SK-N-SH treated with all-trans-retinoic acid at 6 μM for 48 hours (cell line): ENCODE results near the gene EPHB3.

Source experiments
- ARNTL ChIP-seq: fragments of 450-650 bp; formaldehyde crosslinking; IDR thresholded peaks from 2 replicates; pipeline ENCODE4 v1.5.0; 2020; ENCODE audit warnings: low read depth, mild to moderate bottlenecking, moderate library complexity, borderline replicate concordance
- BACH2 ChIP-seq: fragments of 250-450 bp; sonication (Bioruptor Pico); IDR thresholded peaks from 2 replicates; pipeline ENCODE4 v1.9.0; 2021; ENCODE audit warnings: mild to moderate bottlenecking, borderline replicate concordance
- OSR1 ChIP-seq: fragments of 250-450 bp; sonication (Bioruptor Pico); IDR thresholded peaks from 2 replicates; pipeline ENCODE4 v1.8.0; 2022; ENCODE audit warnings: moderate library complexity, mild to moderate bottlenecking, inconsistent platforms
- RARB ChIP-seq: fragments of 250-450 bp; sonication (Bioruptor Pico); IDR thresholded peaks from 2 replicates; pipeline ENCODE4 v1.8.0; 2021; ENCODE audit warnings: mild to moderate bottlenecking, moderate library complexity
- ZC3H10 ChIP-seq: fragments of 250-450 bp; sonication (Bioruptor Pico); IDR thresholded peaks from 2 replicates; pipeline ENCODE4 v1.5.1; 2021; ENCODE audit warnings: mild to moderate bottlenecking, moderate library complexity
- ZNF8 ChIP-seq: fragments of 450-650 bp; formaldehyde crosslinking; IDR thresholded peaks from 2 replicates; pipeline ENCODE4 v1.5.0; 2020; ENCODE audit warnings: mild to moderate bottlenecking, moderate library complexity
- TF ChIP-seq, protein P1 (sequence below): fragments of 250-450 bp; sonication (Bioruptor Pico); IDR thresholded peaks from 2 replicates; pipeline ENCODE4 v1.8.0; 2021; ENCODE audit warnings: low read depth, mild to moderate bottlenecking, moderate library complexity, borderline replicate concordance
- TF ChIP-seq, protein P2 (sequence below): fragments of 250-450 bp; sonication (Bioruptor Pico); IDR thresholded peaks from 2 replicates; pipeline ENCODE4 v1.8.0; 2020; ENCODE audit warnings: mild to moderate bottlenecking, moderate library complexity, borderline replicate concordance

GRCh38 chr3:184610245-184610871 lies 48.8 kb downstream of the EPHB3 start:
- TF ChIP-seq, protein P1, sequence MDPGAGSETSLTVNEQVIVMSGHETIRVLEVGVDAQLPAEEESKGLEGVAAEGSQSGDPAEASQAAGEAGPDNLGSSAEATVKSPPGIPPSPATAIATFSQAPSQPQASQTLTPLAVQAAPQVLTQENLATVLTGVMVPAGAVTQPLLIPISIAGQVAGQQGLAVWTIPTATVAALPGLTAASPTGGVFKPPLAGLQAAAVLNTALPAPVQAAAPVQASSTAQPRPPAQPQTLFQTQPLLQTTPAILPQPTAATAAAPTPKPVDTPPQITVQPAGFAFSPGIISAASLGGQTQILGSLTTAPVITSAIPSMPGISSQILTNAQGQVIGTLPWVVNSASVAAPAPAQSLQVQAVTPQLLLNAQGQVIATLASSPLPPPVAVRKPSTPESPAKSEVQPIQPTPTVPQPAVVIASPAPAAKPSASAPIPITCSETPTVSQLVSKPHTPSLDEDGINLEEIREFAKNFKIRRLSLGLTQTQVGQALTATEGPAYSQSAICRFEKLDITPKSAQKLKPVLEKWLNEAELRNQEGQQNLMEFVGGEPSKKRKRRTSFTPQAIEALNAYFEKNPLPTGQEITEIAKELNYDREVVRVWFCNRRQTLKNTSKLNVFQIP (CRISPR knock-in tag) = no peak
- no peak for TF ChIP-seq BACH2 (CRISPR knock-in tag)
- no peak for TF ChIP-seq ARNTL
- TF ChIP-seq ZNF8 (CRISPR knock-in tag) = no peak
- no peak for TF ChIP-seq RARB (CRISPR knock-in tag)
- no peak for TF ChIP-seq ZC3H10
- TF ChIP-seq, protein P2, sequence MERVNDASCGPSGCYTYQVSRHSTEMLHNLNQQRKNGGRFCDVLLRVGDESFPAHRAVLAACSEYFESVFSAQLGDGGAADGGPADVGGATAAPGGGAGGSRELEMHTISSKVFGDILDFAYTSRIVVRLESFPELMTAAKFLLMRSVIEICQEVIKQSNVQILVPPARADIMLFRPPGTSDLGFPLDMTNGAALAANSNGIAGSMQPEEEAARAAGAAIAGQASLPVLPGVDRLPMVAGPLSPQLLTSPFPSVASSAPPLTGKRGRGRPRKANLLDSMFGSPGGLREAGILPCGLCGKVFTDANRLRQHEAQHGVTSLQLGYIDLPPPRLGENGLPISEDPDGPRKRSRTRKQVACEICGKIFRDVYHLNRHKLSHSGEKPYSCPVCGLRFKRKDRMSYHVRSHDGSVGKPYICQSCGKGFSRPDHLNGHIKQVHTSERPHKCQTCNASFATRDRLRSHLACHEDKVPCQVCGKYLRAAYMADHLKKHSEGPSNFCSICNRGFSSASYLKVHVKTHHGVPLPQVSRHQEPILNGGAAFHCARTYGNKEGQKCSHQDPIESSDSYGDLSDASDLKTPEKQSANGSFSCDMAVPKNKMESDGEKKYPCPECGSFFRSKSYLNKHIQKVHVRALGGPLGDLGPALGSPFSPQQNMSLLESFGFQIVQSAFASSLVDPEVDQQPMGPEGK = no peak
- no peak for TF ChIP-seq OSR1 (CRISPR knock-in tag)
